Retinal pigment epithelial cell (primary cell): ENCODE results near the gene JTB.
"Not testable (repeated sequence)": the region's sequence is repeated elsewhere in the genome, so short reads cannot be mapped to it uniquely, and the experiment has no call there.

ENCODE experiments used
- DNase-seq: peaks from one replicate; pipeline ENCODE4 v3.0.0-alpha.2; 2010; ENCODE audit warnings: low read depth
- H3K4me3 ChIP-seq: 2 replicates; pipeline ENCODE4 v1.5.1; 2011; ENCODE audit warnings: mild to moderate bottlenecking, low read length, control low read depth, moderate library complexity
- CTCF ChIP-seq: conservative IDR thresholded peaks from 2 replicates; pipeline ENCODE4 v1.5.1; 2011; ENCODE audit warnings: low read depth, low read length, control low read depth, inconsistent platforms

The JTB gene

DNA sequence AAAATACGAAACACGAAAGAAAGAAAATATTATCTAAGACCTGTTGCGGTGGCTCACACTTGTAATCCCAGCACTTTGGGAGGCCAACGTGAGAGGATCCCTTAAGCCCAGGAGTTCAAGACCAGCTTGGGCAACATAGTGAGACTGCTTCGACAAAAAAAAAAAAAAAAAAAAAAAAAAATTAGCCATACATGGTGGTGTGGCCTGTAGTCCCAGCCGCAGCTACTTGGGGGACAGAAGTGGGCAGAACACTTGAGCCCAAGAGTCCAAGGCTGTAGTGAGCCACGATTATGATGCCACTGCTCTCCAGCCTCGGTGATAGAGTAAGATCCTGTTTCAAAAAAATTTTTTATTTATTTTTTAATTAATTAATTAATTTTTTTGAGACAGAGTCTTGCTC, 10.1 kb upstream of the JTB start:
- no peak for DNase-seq
- no peak for TF ChIP-seq CTCF
- H3K4me3 ChIP-seq: no peak overlapping the region

DNA sequence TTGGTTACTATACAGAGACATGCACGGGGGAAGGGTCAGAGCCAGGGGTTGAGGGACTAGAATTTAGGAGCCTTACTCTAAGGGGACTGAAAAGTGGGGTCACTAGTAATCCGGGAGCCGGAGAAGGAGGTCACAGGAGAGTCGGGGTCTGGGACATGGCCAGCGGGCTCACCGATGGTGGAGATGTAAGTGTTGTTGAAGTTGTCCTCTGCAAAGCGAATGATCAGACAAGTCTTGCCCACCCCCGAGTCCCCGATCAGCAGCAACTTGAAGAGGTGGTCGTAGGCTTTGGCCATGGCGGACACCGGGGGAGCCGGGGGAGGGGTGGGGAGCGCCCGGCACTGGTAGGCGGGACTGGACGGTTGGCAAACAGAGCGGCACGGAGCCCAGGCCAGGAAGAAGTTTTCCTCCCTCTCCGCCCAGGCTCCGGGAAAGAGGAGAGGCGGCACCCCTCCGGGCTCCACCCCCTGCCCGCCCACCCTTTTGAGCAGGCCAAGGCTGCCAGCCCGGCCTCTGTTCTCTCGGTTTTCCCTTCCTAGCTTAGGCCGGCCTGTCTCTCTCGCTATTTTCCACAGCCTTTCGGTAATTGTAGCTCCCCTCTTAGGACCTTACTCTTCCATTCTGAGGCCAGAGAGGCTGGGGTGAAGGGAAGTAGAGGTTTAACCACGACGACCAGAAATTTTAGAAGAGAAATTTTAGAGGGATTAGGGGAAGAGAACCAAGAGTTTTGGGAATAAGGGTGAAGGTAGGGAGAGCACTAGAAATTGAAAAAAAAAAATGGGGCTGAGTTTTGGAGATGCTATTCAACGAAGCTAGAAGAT, 8.7 kb upstream of the JTB start, which contains the start of gene RAB13:
Gene RAB13, minus strand, starts transcription at position 399 of the 821 bp plus-strand sequence. Its CDS starts 103 bp downstream, at position 296.
- no peak for DNase-seq
- no peak for TF ChIP-seq CTCF
- peak within 1 kb of the TSS; percentile 87 for H3K4me3 ChIP-seq

DNA sequence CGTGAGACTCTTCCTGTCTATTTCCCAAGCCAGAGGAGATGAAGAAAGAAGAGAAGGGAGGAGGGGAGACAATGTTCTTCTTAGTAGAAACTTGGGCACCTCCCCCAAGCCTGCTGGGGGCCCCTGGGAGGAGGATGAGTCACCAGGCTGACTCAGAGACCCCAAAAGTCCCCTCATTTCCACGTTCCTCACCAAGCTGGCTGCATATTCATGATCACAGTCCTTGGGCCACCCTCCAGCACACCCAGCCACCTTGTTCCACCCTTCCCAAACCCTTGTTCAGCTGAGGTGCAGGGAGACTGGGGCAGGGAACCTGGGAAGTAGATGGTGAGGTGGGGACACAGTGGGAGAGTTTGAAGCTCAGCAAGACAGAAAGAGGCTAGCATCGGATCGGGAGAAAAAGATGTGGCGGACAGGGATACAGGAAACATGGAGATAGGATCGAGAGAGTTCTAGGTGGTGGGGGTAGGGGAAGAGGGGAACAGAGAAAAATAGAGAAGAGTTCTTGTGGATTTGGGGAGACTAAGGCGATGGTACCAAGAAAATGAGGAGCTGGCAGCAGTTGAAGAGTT, 8.0 kb upstream of the JTB start:
- H3K4me3 ChIP-seq: peak overlapping the region; percentile 87
- TF ChIP-seq CTCF: no peak
- no peak for DNase-seq

GRCh38 chr1:153984123-153984894, 6.8 kb upstream of the JTB start:
- DNase-seq: no peak
- no peak for TF ChIP-seq CTCF
- H3K4me3 ChIP-seq: no peak overlapping the region

- H3K4me3 ChIP-seq, DNase-seq: not testable (repeated sequence)
These were observed 4.3 kb upstream of the JTB start for GRCh38 chr1:153981735-153982134.

- H3K4me3 ChIP-seq, DNase-seq: not testable (repeated sequence)
These were observed 1.6 kb upstream of the JTB start for GRCh38 chr1:153979091-153979490.

DNA sequence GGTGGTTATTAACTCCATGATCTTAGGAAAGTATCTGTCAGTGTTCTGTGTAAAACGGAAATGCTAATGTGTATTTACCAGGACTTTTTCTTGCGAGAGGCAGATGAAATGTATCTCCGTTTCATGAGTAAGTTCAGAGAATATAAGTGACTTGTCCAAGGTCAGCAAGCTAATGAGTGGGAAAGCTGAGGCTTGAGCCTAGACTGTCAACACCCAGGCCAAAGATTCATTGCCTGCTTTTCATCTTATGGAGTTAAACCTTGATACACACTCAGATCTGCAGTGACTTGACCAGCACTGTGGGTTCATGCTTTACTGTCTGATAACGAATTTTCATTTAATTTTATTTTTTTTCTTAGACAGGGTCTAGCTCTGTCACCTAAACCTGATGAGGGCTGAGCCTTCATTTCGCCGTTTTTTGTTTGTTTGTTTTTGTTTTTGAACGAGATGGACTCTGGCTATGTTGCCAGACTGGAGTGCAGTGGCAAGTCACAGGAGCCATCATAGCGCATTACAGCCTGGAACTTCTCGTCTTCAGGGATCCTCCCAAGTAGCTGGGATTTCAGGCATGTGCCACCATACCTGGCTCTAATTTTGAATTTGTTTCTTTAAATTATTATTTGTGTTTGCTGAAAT, 918 bp upstream of the JTB start:
- TF ChIP-seq CTCF: no peak
- no peak for DNase-seq
- H3K4me3 ChIP-seq: peak overlapping the region; percentile 75
